ENCODE results near the gene QKI. TPM values are rescaled to one million over a fixed set of nuclear protein-coding genes. Genes with fewer than 3 reads are reported as not detected.

The QKI gene
- total and polyA plus RNA-seq, 8 donors: 136 to 195 (median 158) TPM

DNA sequence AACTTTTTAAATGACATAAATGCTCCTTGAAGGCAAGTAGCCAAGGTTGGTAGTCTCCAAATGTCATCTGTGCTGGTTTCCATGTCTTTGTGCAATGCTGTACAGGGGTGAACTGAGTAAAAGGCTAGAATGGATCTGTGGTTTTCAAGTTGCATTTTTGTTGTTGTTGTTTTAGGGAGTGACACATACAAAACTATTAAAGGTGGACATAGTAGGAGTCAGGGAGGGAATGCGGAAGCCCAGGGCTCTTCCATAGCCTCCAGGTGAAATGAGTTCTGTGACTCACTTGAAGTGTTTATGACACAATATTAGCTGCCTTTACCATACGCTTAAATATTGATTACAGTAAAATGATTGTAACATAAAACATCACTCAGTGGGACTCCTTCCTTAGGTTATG, 22.5 kb upstream of the QKI start:
- H3K4me1 ChIP-seq: peaks cover 0 to 30% of the 10 kb centered on the region in 2 donors
- H3K9me3 ChIP-seq: no peaks in the 10 kb centered on the region
- TF ChIP-seq, protein P1, sequence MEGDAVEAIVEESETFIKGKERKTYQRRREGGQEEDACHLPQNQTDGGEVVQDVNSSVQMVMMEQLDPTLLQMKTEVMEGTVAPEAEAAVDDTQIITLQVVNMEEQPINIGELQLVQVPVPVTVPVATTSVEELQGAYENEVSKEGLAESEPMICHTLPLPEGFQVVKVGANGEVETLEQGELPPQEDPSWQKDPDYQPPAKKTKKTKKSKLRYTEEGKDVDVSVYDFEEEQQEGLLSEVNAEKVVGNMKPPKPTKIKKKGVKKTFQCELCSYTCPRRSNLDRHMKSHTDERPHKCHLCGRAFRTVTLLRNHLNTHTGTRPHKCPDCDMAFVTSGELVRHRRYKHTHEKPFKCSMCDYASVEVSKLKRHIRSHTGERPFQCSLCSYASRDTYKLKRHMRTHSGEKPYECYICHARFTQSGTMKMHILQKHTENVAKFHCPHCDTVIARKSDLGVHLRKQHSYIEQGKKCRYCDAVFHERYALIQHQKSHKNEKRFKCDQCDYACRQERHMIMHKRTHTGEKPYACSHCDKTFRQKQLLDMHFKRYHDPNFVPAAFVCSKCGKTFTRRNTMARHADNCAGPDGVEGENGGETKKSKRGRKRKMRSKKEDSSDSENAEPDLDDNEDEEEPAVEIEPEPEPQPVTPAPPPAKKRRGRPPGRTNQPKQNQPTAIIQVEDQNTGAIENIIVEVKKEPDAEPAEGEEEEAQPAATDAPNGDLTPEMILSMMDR (IDR thresholded peaks at IDR 0.05): no peak
- H3K27me3 ChIP-seq: no peaks in the 10 kb centered on the region
- DNase-seq (no peak), ATAC-seq (peak; percentile 54)
- H3K36me3 ChIP-seq: no peaks in the 10 kb centered on the region
- intact Hi-C loops (cut with DNase I): no loop called here
- no peak overlapping the region for H3K27ac ChIP-seq
- H3K4me3 ChIP-seq: no peak overlapping the region

DNA sequence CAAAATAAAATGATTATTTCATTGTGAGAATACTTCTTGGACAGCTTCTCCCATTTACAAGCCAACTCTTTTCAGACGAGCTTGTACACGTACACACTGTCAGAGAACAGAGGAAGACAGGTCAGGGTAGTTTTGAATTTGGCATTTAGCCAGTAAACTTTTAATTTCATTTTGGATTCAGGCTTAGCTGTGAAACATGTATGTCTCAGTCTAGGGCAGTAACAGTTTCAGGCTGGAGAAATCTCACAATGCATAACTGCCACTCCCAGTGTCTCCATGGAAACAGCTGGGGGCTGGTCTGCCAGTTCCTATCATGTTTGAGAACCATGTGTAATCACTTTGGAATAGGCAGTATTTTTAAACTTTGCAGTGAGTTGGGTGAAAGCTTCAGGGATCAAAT, 22.0 kb upstream of the QKI start:
- Histone ChIP-seq H3K27me3 (no peaks in the 10 kb centered on the region), H3K36me3 (no peaks in the 10 kb centered on the region), H3K27ac (no peak overlapping the region), H3K4me1 (peaks cover 0 to 36% of the 10 kb centered on the region in 2 donors), H3K9me3 (no peaks in the 10 kb centered on the region), H3K4me3 (no peak overlapping the region)
- ATAC-seq (peak; percentile 89), DNase-seq (peak in 1 of 4 donors; percentile 49)
- TF ChIP-seq, protein P1 (IDR thresholded peaks at IDR 0.05): no peak
- intact Hi-C loops (cut with DNase I): no loop called here

- Histone ChIP-seq H3K36me3 (no peaks in the 10 kb centered on the region), H3K4me1 (peaks cover 0 to 36% of the 10 kb centered on the region in 2 donors), H3K27me3 (no peaks in the 10 kb centered on the region), H3K27ac (no peak overlapping the region), H3K4me3 (no peak overlapping the region), H3K9me3 (no peaks in the 10 kb centered on the region)
- intact Hi-C loops (cut with DNase I): no loop called here
- DNase-seq: no peak
- ATAC-seq: no peak
- TF ChIP-seq, protein P1 (IDR thresholded peaks at IDR 0.05): no peak
These were observed 20.6 kb upstream of the QKI start for GRCh38 chr6:163393923-163394322.

GRCh38 chr6:163394659-163395058, 19.9 kb upstream of the QKI start:
- intact Hi-C loops (cut with DNase I): no loop called here
- H3K27ac ChIP-seq: no peak overlapping the region

DNA sequence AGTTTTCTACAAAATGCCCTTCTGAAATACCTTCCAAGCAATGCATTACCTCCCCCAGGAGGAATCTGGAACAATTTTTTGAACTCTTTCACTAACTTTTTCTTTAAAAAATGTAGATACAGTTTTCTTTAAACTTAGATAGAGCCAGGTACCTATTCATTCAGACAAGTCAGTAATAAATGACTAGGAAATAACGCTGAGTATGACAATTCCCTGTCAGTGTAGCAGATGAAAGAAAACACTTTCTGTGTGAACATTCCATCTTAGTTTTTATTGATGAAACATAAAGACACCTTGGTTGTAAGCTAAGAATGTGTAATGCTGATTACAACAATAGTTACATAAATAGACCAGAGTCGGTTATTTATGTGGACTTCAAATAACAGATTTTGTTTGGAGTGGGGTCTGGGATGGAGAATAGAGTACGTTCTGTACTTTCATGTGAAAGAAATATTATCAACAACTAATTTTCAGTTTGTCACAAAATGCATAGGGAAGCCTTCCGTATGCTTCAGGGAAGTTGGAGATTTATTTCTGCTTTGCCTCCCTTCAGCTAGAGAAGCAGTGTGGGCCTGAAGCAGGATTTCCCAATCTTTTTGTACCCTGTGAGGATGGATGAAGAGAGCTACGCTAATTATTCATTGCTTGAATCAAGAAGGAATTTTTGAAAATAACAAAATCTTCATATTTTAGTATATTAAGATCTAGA, 19.2 kb upstream of the QKI start:
- no peak overlapping the region for H3K4me3 ChIP-seq
- TF ChIP-seq, protein P1 (IDR thresholded peaks at IDR 0.05): no peak
- no peak overlapping the region for H3K27ac ChIP-seq

More at GRCh38 chr6:163394659-163395058, 19.9 kb upstream of the QKI start:
- H3K27me3 ChIP-seq: no peaks in the 10 kb centered on the region
- ATAC-seq: no peak
- H3K36me3 ChIP-seq: no peaks in the 10 kb centered on the region
- TF ChIP-seq, protein P1 (IDR thresholded peaks at IDR 0.05): no peak
- no peak overlapping the region for H3K4me3 ChIP-seq
- no peak for DNase-seq
- H3K9me3 ChIP-seq: no peaks in the 10 kb centered on the region
- peaks cover 0 to 36% of the 10 kb centered on the region in 2 donors for H3K4me1 ChIP-seq

More for the DNA sequence above, 19.2 kb upstream of the QKI start:
- Histone ChIP-seq H3K36me3 (no peaks in the 10 kb centered on the region), H3K4me1 (peaks cover 0 to 36% of the 10 kb centered on the region in 2 donors), H3K27me3 (no peaks in the 10 kb centered on the region), H3K9me3 (no peaks in the 10 kb centered on the region)
- ATAC-seq (no peak), DNase-seq (no peak)
- intact Hi-C loops (cut with DNase I): no loop called here
